HCT116 (cell line): ENCODE measurements around the gene TOR4A. TPM values are rescaled to one million over a fixed set of nuclear protein-coding genes. Genes with fewer than 3 reads are reported as not detected.

Source experiments
- ATAC-seq: fragments of 200-7000 bp; cut with Tn5 transposase; 2 replicates; pipeline ENCODE4 v1.9.1; 2020; ENCODE audit warnings: mild to moderate bottlenecking, moderate library complexity
- BruUV-seq: library from RNA; stranded (reverse); fragments of 400-500 nt; replicated peaks from 2 replicates; lab custom pipeline; 2021; lab: Mats Ljungman, UMichigan
- CTCF ChIA-PET: fragments of 300-600 bp; sonication (Branson Sonifier 250); formaldehyde crosslinking; loops from one replicate; lab custom pipeline; 2021; ENCODE audit warnings: antibody characterized with exemption; lab: Charles Lee
- POLR2A ChIA-PET: fragments of 300-600, 350-600 bp; sonication (Branson Sonifier 250); formaldehyde crosslinking; loops from one replicate; lab custom pipeline; 2021; ENCODE audit warnings: antibody characterized with exemption; lab: Charles Lee
- RAD21 ChIA-PET, 2 experiments: fragments of 300-600 bp; sonication (Branson Sonifier 250); formaldehyde crosslinking; loops; one replicate each; lab custom pipeline; 2023; ENCODE audit warnings: low total read pairs in 2 of 2; ENCODE audit not compliant: uncharacterized antibody in 2 of 2, unreplicated experiment in 2 of 2, low non-redundant PET in 1 of 2; lab: Charles Lee
- DNase-seq: peaks from one replicate; pipeline ENCODE4 v3.0.0-alpha.2; 2010; ENCODE audit warnings: low read depth, low spot score
- H2AFZ ChIP-seq: fragments of 200-600 bp; shearing (Covaris generic), sonication (generic); 2 replicates; pipeline ENCODE4 v1.6.1; 2017; ENCODE audit warnings: low read depth, mixed run types, mixed read lengths, antibody characterized with exemption, low read length; ENCODE audit not compliant: poor library complexity, severe bottlenecking
- H3K27ac ChIP-seq: 2 replicates; pipeline ENCODE4 v1.5.1; 2012; ENCODE audit warnings: low read depth, low read length
- H3K27me3 ChIP-seq: fragments of 200-600 bp; sonication (generic); 2 replicates; pipeline ENCODE4 v1.6.1; 2016; ENCODE audit warnings: mixed run types, low read length, mixed read lengths; ENCODE audit not compliant: insufficient read depth
- H3K36me3 ChIP-seq, 2 experiments: fragments of 200-500 bp in 1 of 2; fragments of 200-600 bp in 1 of 2; sonication (Bioruptor generic) in 1 of 2; sonication (generic) in 1 of 2; 2 replicates each; pipeline versions ENCODE4 v1.5.1 to v1.6.1; 2014 to 2016; ENCODE audit warnings: low read length in 2 of 2, inconsistent platforms in 1 of 2, mixed read lengths in 1 of 2, mixed run types in 1 of 2; ENCODE audit not compliant: insufficient read depth in 2 of 2, control insufficient read depth in 1 of 2
- H3K4me1 ChIP-seq, 2 experiments: fragments of 200-600 bp in 1 of 2; sonication (generic) in 1 of 2; 2 replicates each; pipeline versions ENCODE4 v1.5.1 to v1.6.1; 2012 to 2017; ENCODE audit warnings: low read length in 2 of 2, inconsistent platforms in 1 of 2, mild to moderate bottlenecking in 1 of 2, mixed read lengths in 1 of 2, mixed run types in 1 of 2, moderate library complexity in 1 of 2; ENCODE audit not compliant: insufficient read depth in 2 of 2, control insufficient read depth in 1 of 2
- H3K4me2 ChIP-seq: fragments of 200-600 bp; sonication (generic); 2 replicates; pipeline ENCODE4 v1.6.1; 2017; ENCODE audit warnings: mixed run types, low read length, mixed read lengths
- H3K4me3 ChIP-seq, 2 experiments: fragments of 200-600 bp in 1 of 2; sonication (generic) in 1 of 2; replicated peaks in 1 of 2; 2 replicates each; pipeline ENCODE4 v1.5.1; 2011 to 2016; ENCODE audit warnings: low read length in 2 of 2, control low read depth in 1 of 2, low read depth in 1 of 2, mild to moderate bottlenecking in 1 of 2, mixed read lengths in 1 of 2, mixed run types in 1 of 2
- H3K79me2 ChIP-seq: fragments of 200-600 bp; sonication (generic); 2 replicates; pipeline ENCODE4 v1.6.1; 2017; ENCODE audit warnings: mild to moderate bottlenecking, mixed run types, low read length, moderate library complexity, mixed read lengths; ENCODE audit not compliant: insufficient read depth
- H3K9ac ChIP-seq: fragments of 200-600 bp; sonication (generic); 2 replicates; pipeline ENCODE4 v1.6.1; 2016; ENCODE audit warnings: low read length, mixed read lengths
- H3K9me2 ChIP-seq: fragments of 200-600 bp; sonication (generic), shearing (Covaris generic); 2 replicates; pipeline ENCODE4 v1.6.1; 2017; ENCODE audit warnings: mixed run types, mild to moderate bottlenecking, moderate library complexity; ENCODE audit not compliant: insufficient read depth
- H3K9me3 ChIP-seq, 2 experiments: fragments of 200-500 bp in 1 of 2; fragments of 200-600 bp in 1 of 2; sonication (Bioruptor generic) in 1 of 2; sonication (generic) in 1 of 2; 2 replicates each; pipeline ENCODE4 v1.6.1; 2014 to 2017; ENCODE audit warnings: low read length in 2 of 2, mixed read lengths in 2 of 2, inconsistent platforms in 1 of 2, low read depth in 1 of 2, mild to moderate bottlenecking in 1 of 2, mixed run types in 1 of 2, moderate library complexity in 1 of 2; ENCODE audit not compliant: control insufficient read depth in 1 of 2, insufficient read depth in 1 of 2
- H4K20me1 ChIP-seq: fragments of 200-600 bp; sonication (generic), shearing (Covaris generic); 2 replicates; pipeline ENCODE4 v1.6.1; 2017; ENCODE audit warnings: mixed run types, mild to moderate bottlenecking, moderate library complexity; ENCODE audit not compliant: insufficient read depth
- CBX3 ChIP-seq: IDR thresholded peaks from 2 replicates; pipeline ENCODE4 v1.6.1; 2012; ENCODE audit warnings: low read depth
- CEBPB ChIP-seq: IDR thresholded peaks from 2 replicates; pipeline ENCODE4 v1.6.1; 2012; ENCODE audit warnings: low read depth
- EGR1 ChIP-seq: IDR thresholded peaks from 2 replicates; pipeline ENCODE4 v1.6.1; 2012; ENCODE audit warnings: low read depth
- ELF1 ChIP-seq: IDR thresholded peaks from 2 replicates; pipeline ENCODE4 v1.6.1; 2012; ENCODE audit warnings: low read depth, borderline replicate concordance
- EZH2 ChIP-seq: fragments of 200-600 bp; sonication (generic); IDR thresholded peaks from 2 replicates; pipeline ENCODE4 v1.6.1; 2017; ENCODE audit warnings: antibody characterized with exemption, mixed run types
- EZH2phosphoT487 ChIP-seq: fragments of 200-600 bp; IDR thresholded peaks from 2 replicates; pipeline ENCODE4 v1.6.1; 2018; ENCODE audit warnings: antibody characterized with exemption, borderline replicate concordance
- FOSL1 ChIP-seq: IDR thresholded peaks from 2 replicates; pipeline ENCODE4 v1.6.1; 2012; ENCODE audit warnings: low read depth
- JUND ChIP-seq: IDR thresholded peaks from 2 replicates; pipeline ENCODE4 v1.6.1; 2012
- MAX ChIP-seq: IDR thresholded peaks from 2 replicates; pipeline ENCODE4 v1.6.1; 2012
- RAD21 ChIP-seq: IDR thresholded peaks from 2 replicates; pipeline ENCODE4 v1.6.1; 2012; ENCODE audit warnings: low read depth, mild to moderate bottlenecking
- SIN3A ChIP-seq: IDR thresholded peaks from 2 replicates; pipeline ENCODE4 v1.6.1; 2012; ENCODE audit warnings: low read depth
- SP1 ChIP-seq: IDR thresholded peaks from 2 replicates; pipeline ENCODE4 v1.6.1; 2012; ENCODE audit warnings: low read depth
- SRF ChIP-seq: IDR thresholded peaks from 2 replicates; pipeline ENCODE4 v1.6.1; 2012; ENCODE audit warnings: low read depth
- TCF7L2 ChIP-seq: IDR thresholded peaks from 2 replicates; pipeline ENCODE4 v1.7.0; 2011; ENCODE audit warnings: borderline replicate concordance, inconsistent platforms; ENCODE audit not compliant: insufficient read depth, insufficient read length; ENCODE audit errors: extremely low read depth
- YY1 ChIP-seq: IDR thresholded peaks from 2 replicates; pipeline ENCODE4 v1.6.1; 2011; ENCODE audit warnings: low read length, low read depth, moderate library complexity, mild to moderate bottlenecking; ENCODE audit not compliant: insufficient replicate concordance; ENCODE audit errors: extremely low read depth
- ZFX ChIP-seq: fragments of 450-650 bp; IDR thresholded peaks from 2 replicates; pipeline ENCODE4 v1.6.1; 2017
- ZNF274 ChIP-seq: fragments of 200-500 bp; sonication (Bioruptor generic); IDR thresholded peaks from 2 replicates; pipeline ENCODE4 v1.6.1; 2014; ENCODE audit warnings: mild to moderate bottlenecking, low read depth, low read length, inconsistent platforms
- intact Hi-C: fragments of 100-400 bp; cut with micrococcal nuclease; formaldehyde crosslinking; loops from 2 replicates; pipeline ENCODE4 v1.10.0; 2022
- total RNA-seq: library from RNA; stranded (reverse); gene quantifications from one replicate; pipeline ENCODE4 v1.2.1, GENCODE V29; 2021; ENCODE audit not compliant: unreplicated experiment
- TF ChIP-seq, protein P1 (sequence below): IDR thresholded peaks from 2 replicates; pipeline ENCODE4 v1.6.1; 2012; ENCODE audit warnings: low read depth
- TF ChIP-seq, protein P2 (sequence below): IDR thresholded peaks from 2 replicates; pipeline ENCODE4 v1.6.1; 2011; ENCODE audit warnings: mild to moderate bottlenecking, low read length, moderate library complexity; ENCODE audit not compliant: insufficient replicate concordance; ENCODE audit errors: extremely low read depth
- TF ChIP-seq, protein P3 (sequence below), 3 experiments: fragments of 200-600 bp in 1 of 3; sonication (generic) in 1 of 3; IDR thresholded peaks in 2 of 3; conservative IDR thresholded peaks in 1 of 3; 2 replicates each; pipeline ENCODE4 v1.5.1; 2012 to 2017; ENCODE audit warnings: low read depth in 2 of 3, low read length in 2 of 3, antibody characterized with exemption in 1 of 3, borderline replicate concordance in 1 of 3, control low read depth in 1 of 3, mild to moderate bottlenecking in 1 of 3, mixed read lengths in 1 of 3, mixed run types in 1 of 3, moderate library complexity in 1 of 3; ENCODE audit not compliant: insufficient read depth in 1 of 3

TOR4A gene
- total RNA-seq, 1 experiment from 2014 or later = 34.0 TPM

- peaks cover 21% of the 10 kb centered on the region; the same call in 1 of the 2 replicates for H4K20me1 ChIP-seq
- no TSS peak for BruUV-seq
- intact Hi-C loops = loop anchor here (1.0 kb wide), 2 partner anchors 14 to 41 kb away; partner anchors contain the start of genes NELFB and TPRN
- peak within 1 kb of the TSS; percentile 97 for H3K9ac ChIP-seq
- H3K4me3 ChIP-seq = peak within 1 kb of the TSS; percentile 85 to 96
- H3K79me2 ChIP-seq = peaks cover 40% of the 10 kb centered on the region
- no peak within 1 kb of the TSS for H2AFZ ChIP-seq
- peaks cover 11 to 21% of the 10 kb centered on the region in 2 experiments for H3K36me3 ChIP-seq
- CTCF ChIA-PET = interaction anchor here (1.0 to 1.9 kb wide), 5 partner anchors 13 to 211 kb away, joined by 3 to 10 read pairs (median 5); partner anchors contain the start of gene MAN1B1
- DNase-seq (peak; percentile 100), ATAC-seq (peak; percentile 75)
- H3K9me3 ChIP-seq = no peaks in the 10 kb centered on the region
- H3K9me2 ChIP-seq = no peaks in the 10 kb centered on the region
- RAD21 ChIA-PET = no interaction called here
- H3K27me3 ChIP-seq = no peaks in the 10 kb centered on the region
- POLR2A ChIA-PET = interaction anchor here (0.6 to 1.9 kb wide), 30 partner anchors 9 to 293 kb away, joined by 3 to 39 read pairs (median 5); partner anchors contain the start of genes ANAPC2, DPP7, ENTPD2 and ENTPD8
- peak within 1 kb of the TSS; percentile 100 for H3K27ac ChIP-seq
- peaks cover 31 to 61% of the 10 kb centered on the region in 2 experiments for H3K4me1 ChIP-seq
- peak within 1 kb of the TSS; percentile 98 for H3K4me2 ChIP-seq
- no peak for TF ChIP-seq ZFX
- TF ChIP-seq, protein P1, sequence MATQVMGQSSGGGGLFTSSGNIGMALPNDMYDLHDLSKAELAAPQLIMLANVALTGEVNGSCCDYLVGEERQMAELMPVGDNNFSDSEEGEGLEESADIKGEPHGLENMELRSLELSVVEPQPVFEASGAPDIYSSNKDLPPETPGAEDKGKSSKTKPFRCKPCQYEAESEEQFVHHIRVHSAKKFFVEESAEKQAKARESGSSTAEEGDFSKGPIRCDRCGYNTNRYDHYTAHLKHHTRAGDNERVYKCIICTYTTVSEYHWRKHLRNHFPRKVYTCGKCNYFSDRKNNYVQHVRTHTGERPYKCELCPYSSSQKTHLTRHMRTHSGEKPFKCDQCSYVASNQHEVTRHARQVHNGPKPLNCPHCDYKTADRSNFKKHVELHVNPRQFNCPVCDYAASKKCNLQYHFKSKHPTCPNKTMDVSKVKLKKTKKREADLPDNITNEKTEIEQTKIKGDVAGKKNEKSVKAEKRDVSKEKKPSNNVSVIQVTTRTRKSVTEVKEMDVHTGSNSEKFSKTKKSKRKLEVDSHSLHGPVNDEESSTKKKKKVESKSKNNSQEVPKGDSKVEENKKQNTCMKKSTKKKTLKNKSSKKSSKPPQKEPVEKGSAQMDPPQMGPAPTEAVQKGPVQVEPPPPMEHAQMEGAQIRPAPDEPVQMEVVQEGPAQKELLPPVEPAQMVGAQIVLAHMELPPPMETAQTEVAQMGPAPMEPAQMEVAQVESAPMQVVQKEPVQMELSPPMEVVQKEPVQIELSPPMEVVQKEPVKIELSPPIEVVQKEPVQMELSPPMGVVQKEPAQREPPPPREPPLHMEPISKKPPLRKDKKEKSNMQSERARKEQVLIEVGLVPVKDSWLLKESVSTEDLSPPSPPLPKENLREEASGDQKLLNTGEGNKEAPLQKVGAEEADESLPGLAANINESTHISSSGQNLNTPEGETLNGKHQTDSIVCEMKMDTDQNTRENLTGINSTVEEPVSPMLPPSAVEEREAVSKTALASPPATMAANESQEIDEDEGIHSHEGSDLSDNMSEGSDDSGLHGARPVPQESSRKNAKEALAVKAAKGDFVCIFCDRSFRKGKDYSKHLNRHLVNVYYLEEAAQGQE = no peak
- TF ChIP-seq, protein P2, sequence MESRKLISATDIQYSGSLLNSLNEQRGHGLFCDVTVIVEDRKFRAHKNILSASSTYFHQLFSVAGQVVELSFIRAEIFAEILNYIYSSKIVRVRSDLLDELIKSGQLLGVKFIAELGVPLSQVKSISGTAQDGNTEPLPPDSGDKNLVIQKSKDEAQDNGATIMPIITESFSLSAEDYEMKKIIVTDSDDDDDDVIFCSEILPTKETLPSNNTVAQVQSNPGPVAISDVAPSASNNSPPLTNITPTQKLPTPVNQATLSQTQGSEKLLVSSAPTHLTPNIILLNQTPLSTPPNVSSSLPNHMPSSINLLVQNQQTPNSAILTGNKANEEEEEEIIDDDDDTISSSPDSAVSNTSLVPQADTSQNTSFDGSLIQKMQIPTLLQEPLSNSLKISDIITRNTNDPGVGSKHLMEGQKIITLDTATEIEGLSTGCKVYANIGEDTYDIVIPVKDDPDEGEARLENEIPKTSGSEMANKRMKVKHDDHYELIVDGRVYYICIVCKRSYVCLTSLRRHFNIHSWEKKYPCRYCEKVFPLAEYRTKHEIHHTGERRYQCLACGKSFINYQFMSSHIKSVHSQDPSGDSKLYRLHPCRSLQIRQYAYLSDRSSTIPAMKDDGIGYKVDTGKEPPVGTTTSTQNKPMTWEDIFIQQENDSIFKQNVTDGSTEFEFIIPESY = peak; percentile 60
- no peak for TF ChIP-seq SRF
- no peak for TF ChIP-seq JUND
- TF ChIP-seq RAD21 = no peak
- peak; percentile 87 for TF ChIP-seq YY1
- no peak for TF ChIP-seq EZH2phosphoT487
- no peak for TF ChIP-seq CEBPB
- no peak for TF ChIP-seq MAX
- TF ChIP-seq EZH2 = no peak
- TF ChIP-seq SIN3A = no peak
- TF ChIP-seq, protein P3, sequence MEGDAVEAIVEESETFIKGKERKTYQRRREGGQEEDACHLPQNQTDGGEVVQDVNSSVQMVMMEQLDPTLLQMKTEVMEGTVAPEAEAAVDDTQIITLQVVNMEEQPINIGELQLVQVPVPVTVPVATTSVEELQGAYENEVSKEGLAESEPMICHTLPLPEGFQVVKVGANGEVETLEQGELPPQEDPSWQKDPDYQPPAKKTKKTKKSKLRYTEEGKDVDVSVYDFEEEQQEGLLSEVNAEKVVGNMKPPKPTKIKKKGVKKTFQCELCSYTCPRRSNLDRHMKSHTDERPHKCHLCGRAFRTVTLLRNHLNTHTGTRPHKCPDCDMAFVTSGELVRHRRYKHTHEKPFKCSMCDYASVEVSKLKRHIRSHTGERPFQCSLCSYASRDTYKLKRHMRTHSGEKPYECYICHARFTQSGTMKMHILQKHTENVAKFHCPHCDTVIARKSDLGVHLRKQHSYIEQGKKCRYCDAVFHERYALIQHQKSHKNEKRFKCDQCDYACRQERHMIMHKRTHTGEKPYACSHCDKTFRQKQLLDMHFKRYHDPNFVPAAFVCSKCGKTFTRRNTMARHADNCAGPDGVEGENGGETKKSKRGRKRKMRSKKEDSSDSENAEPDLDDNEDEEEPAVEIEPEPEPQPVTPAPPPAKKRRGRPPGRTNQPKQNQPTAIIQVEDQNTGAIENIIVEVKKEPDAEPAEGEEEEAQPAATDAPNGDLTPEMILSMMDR (IDR thresholded peaks at IDR 0.05 in 2 of 3, conservative IDR thresholded peaks at IDR 0.05 in 1 of 3; ENCODE audit: borderline replicate concordance in 1 of 3, insufficient read depth in 1 of 3, low read depth in 2 of 3, low read length in 2 of 3) = no peak
- no peak for TF ChIP-seq ELF1
- TF ChIP-seq EGR1 = no peak
- no peak for TF ChIP-seq CBX3
- no peak for TF ChIP-seq FOSL1
- TF ChIP-seq TCF7L2 = peak; percentile 6
- TF ChIP-seq ZNF274 = no peak
- no peak for TF ChIP-seq SP1
Observed at GRCh38 chr9:137240841-137241489, 36.6 kb upstream of the TOR4A start, which contains the start of gene TUBB4B. Gene TUBB4B, plus strand, starts transcription at chr9:137241287. Its CDS starts 74 bp downstream, at chr9:137241361.
